Thyroid gland (tissue), 4 donors: ENCODE data around the gene FEM1C.

Experiments used
- CTCF ChIP-seq, 6 experiments: fragments of 200-600 bp in 3 of 6; fragments of 450-650 bp in 3 of 6; sonication (generic) in 3 of 6; IDR thresholded peaks; one replicate each; pipeline ENCODE4 v1.5.1; 2016 to 2019; ENCODE audit warnings: antibody characterized with exemption in 6 of 6, mild to moderate bottlenecking in 2 of 6, inconsistent platforms in 1 of 6, moderate library complexity in 1 of 6
- POLR2A ChIP-seq, 2 donors: fragments of 450-650 bp; IDR thresholded peaks; one replicate each; pipeline ENCODE4 v1.6.1; 2017; ENCODE audit warnings: antibody characterized with exemption in 2 of 2, mild to moderate bottlenecking in 2 of 2, moderate library complexity in 1 of 2

- TF ChIP-seq CTCF (IDR thresholded peaks at IDR 0.05) (no peak), POLR2A (IDR thresholded peaks at IDR 0.05) (no peak)
Measured at GRCh38 chr5:115577329-115577728, 32.8 kb upstream of the FEM1C start.
